ENCODE data around the gene SIMC1.

The SIMC1 gene

DNA sequence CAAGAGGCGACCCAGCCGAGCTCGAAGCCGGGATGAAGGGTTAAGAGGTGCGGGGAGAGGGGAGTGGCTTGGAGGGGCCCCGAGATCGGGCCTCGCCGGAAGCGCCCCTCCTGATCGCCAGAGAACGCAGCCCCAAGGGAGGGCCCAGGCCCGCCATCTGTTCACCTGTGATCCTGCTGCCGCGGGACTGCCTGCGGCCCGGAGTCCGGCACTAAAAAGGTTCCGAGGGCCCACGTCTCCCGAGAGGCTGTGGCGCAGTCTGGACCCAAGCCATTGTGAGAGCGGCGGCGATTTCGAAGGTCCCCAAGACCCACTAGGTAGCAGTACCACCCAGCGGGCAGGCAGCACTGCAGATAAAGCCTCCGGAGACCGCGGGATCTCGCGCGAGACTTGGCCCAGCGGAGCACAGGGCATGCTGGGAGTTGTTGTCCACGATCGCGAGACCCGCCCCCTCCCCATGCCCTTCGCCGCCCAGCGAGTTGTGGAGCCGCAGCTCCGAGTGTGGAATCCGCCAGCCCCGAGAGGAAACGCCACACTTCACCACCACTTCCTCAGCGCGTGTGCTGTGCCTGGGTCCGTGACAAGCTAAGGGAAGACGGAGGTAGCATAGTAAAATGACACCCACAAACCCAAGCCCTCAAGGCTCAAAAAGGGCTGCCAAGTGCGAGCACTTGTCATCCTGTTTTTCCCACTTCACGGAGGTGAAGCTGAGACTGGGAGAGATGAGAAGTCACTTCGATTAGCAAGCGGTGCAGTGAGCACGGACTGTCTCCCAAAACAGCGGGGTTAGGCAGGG is 123.4 kb downstream of the SIMC1 start, which contains the start of gene KIAA1191:
Gene KIAA1191 (minus strand): TSS at position 328 of the 796 bp plus-strand sequence. CDS start 2,256 bp downstream, outside the sequence.
- peak; percentile 78 to 89 for DNase-seq (ENCODE audit: low read depth in 2 of 2, low spot score in 1 of 2)

DNA sequence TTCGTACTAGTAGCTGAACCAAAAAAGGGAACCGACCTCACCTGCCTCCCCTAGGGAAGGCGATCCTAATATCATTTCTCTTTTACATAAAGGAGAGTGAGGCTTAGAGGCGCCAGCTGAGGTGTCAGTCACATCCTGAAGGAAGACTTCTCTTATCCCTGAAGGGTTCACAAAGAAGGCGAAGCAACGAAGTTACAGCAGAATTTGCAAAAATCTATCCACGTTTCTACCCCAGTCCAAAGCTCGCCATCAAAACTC is 123.9 kb downstream of the SIMC1 start:
- DNase-seq (ENCODE audit: low read depth in 2 of 2, low spot score in 1 of 2) = no peak

DNA sequence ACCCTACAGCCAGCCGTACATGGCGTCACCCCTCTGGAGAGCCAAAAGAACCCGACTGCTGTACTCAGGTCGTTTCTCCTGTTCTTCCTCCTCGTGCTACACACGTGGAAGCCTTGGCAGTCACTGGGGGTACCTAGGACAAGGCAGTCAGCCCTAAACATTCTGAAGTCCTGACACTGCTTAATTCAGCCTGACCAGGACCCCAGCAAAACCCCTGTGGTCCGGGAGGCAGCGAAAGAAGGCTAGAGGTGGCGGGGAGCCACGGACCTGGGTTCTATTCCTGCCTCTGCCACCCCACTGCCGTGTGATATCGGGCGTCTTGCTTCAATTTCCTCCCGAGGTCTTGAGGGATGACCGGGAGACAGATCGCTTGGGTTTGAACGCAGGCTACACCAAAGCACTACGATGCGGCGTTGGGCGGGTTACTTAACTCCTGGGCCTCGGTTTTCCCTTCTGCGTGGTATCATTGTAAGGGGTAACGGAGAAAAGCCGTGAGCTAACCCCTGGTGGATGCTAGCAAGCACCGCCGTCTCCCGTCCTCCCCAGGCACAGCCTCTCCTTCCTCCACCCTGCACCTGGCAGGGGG is 126.6 kb downstream of the SIMC1 start:
- DNase-seq (ENCODE audit: low read depth in 2 of 2, low spot score in 1 of 2) = no peak

DNA sequence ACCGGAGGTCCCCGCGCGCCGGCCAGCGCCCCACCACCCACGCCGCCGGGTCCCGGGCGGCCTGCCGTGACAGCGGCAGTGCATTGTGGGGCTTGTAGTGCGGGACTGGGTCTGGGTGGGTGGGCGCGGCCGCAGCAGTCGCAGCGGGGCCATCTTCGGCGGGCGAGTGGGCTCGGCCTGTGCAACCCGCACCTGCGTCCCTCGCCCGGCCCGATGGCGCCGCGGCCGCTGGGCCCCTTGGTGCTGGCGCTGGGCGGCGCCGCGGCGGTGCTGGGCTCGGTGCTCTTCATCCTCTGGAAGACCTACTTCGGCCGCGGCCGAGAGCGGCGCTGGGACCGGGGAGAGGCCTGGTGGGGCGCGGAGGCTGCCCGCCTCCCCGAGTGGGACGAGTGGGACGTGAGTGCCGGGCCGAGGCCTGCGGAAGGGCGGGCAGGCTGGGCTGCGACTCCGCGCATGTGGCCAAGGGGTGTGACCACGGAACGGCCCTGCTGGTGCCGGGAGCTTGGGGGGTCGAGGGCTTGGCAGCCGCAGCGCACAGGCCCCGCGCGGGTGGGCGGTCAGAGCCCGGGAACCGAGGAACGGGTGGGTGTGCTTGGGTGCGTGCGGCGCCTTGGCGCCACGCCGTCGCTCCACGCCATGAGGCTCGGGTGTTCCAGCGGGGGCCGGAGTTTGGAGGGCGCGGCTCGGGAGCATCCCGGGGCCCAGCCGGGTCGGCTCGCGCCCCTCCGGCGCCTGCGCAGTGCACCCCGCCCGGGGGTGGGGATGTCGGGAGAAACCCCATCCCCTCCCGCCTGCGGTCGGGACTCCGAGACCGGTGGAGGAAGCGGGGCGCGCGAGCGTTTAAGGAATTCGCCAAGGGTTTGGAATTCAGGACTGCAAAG is 127.4 kb downstream of the SIMC1 start, which contains the start of gene ARL10:
Gene ARL10 (plus strand): TSS at position 137 of the 881 bp plus-strand sequence. CDS start 77 bp downstream, at position 214.
- peak; percentile 27 to 29 for DNase-seq (ENCODE audit: low read depth in 2 of 2, low spot score in 1 of 2)

DNA sequence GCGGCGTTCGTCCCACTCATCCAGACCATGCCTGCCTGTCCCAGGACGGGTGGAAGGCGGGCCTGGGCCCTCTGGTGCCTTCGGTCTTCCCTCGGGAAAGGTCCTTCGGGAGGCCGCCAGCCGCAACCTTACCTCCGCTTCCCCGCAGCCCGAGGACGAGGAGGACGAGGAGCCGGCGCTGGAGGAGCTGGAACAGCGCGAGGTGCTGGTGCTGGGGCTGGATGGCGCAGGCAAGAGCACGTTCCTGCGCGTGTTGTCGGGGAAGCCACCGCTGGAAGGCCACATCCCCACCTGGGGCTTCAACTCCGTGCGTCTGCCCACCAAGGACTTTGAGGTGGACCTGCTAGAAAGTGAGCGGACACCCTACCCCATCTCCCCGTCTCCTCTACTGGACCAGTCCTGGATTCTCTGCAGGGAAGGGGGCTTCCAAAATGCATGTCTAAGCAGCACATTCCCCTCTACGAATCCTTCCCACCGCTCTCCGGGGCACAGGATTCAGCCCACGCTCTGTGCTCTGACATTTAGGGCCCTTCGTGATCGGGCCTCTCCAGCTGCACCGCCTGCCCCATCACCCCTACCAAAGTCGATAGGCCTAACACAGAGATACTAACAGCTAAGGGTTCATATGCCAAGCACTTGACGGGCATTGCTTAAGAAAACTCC is 128.1 kb downstream of the SIMC1 start:
- DNase-seq (ENCODE audit: low read depth in 2 of 2, low spot score in 1 of 2) = no peak

DNA sequence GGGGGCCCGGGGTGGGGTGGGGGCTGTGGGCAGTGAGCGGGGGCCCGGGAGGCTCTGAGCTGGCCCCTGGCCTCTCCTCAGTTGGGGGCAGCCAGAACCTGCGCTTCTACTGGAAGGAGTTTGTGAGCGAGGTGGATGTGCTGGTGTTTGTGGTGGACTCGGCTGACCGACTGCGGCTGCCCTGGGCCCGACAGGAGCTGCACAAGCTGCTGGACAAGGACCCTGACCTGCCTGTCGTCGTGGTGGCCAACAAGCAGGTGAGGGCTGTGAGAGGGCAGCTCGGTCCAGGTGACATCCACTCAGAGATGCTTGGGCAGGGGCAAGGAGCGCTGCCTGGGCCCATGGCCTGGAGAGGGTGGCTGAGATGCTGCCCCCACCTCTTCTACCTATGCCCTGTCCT is 130.5 kb downstream of the SIMC1 start:
- no peak for DNase-seq (ENCODE audit: low read depth in 2 of 2, low spot score in 1 of 2)

DNA sequence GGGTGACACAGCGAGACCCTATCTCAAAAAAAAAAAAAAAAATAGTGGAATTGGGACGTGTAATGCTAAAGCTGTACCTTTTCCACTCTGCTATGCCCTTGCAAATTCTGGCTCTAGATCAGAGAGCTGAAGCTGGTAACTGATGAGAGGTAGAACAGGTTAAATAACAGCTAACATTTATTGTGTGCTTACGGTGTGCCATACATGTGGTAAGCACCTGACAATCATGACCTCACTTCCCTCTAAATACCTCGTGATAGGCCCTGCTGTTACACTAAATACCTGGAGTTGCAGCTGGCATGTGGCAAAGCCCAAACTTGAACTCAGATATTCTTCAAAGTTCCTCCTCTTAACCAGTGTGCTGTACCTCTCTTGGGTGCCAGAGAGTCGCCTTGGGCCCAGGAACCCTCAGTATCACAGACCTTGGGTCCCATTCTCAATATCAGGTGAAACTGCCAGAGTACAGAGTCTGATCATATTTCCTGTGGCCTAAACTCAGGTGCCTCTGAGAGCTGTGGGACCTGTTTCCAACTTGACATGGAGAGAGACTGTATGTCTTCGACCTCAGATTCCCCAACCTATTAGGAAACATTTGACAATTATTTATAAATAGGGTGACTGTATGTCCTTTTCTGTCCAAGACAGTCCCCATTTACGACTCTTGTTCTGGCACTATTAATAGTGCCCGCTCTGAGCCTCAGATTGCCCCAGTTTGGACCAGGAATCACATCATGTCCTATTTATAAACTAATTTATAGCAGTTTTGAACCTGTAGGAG is 131.9 kb downstream of the SIMC1 start:
- DNase-seq (ENCODE audit: low read depth in 2 of 2, low spot score in 1 of 2) = no peak

DNA sequence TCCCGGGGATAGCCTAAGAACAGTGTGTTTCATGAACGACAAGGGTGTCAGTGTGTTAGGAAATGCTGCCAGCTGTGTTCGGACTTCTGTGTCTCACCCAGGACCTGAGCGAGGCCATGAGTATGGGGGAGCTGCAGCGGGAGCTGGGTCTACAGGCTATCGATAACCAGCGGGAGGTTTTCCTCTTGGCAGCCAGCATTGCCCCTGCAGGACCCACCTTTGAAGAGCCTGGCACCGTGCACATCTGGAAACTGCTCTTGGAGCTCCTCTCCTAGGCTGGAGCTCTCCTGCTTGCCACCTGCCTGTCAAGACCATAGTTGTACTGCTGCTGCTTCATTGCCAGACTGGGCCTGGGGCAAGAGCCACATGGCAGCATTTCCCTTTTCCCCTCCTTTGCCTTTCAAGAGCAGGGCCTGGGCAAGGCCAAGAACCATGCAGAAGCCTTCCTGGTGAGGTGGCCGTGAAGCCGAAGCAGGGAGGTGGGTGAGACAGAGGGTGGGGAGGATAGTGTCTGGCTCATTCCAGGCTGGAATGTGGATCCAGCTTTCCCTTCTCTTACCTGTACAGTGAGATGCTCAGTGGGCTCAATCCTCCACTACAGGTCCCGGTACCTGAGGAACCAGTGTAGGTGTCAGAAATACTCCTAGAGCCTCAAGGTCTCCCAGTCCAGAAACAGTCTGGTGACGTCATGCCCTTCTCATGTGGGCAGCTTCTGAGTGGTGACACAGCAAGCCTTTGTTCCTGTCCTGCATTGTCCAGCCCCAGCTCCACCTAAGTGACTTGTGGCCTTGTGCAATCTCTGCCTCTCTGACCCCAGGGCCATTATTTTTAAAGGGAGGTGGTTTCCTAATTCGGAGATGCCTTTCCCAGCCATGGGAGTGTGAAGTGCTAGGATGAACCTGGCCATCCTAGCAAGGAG is 133.7 kb downstream of the SIMC1 start:
- no peak for DNase-seq (ENCODE audit: low read depth in 2 of 2, low spot score in 1 of 2)

DNA sequence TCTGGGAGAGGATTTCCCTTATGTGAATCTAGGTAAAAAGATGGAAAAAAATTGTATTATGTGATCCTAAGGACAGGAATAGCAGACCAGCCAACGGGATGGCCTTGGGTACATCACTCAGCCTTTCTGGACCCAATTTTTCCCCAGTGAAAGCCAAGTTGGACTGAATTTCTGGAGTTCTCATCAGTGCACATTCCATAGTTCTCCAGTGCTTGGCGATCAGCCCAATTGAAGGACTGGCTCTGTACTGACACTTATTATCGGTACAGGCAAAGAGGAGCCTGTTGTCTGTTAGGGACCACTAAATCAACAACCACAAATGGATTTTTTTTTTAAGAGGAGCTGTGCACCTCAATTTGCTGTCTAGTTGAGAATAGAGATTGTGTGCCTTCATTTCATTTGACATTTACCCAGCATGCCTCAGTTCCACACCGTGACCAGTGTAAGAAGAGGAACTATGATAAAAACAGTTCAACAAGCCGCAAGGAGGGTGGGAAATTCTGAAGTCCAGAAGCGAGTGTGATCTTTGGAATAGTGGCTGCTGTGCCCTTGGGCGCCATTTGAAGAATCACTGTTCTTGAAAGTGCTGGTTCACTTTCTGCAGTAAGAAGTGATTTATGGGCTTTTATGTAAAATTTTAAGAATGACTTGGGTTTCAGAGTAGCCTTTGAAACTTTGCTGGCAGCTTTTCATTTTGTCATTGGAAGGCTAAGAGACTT is 135.0 kb downstream of the SIMC1 start:
- DNase-seq (ENCODE audit: low read depth in 2 of 2, low spot score in 1 of 2) = no peak

DNA sequence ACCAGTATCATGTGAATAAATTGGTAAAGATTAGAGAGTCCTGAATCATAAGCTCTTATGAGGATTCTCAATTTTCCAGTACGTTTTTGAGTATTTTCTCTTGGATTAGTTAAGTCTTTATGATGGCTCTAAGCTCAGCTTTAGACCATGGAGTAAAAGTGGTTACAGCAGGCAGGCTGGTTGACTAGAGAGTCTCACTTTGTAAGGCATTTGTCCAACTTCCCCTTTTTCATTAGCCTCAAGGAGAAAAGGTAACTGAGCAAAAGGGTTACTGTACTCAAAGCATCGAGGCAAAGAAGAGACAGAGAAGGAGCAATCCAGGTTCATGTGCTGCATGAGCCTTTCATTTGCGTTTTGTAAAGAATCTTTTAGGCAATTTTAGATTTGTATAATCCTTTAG is 141.7 kb downstream of the SIMC1 start:
- no peak for DNase-seq (ENCODE audit: low read depth in 2 of 2, low spot score in 1 of 2)

DNA sequence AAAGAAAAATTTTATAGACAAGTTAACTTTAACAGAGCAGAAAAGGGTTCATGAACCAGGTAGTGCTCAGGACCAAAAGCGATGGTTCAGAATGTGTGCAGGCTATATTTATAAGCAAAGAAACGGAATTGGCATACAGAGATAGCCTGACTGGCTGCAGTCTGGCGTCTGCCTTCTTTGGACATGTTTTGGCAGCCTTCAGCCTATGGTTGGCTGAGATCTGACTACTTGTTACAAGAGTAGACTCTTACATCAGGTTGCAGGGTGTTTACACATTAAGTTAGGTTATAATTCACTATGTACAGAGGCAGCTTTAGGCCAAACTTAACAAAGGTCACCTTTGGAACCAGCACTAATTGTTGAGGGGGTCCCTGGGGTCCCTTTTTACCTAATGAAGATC is 143.2 kb downstream of the SIMC1 start:
- no peak for DNase-seq (ENCODE audit: low read depth in 2 of 2, low spot score in 1 of 2)

DNA sequence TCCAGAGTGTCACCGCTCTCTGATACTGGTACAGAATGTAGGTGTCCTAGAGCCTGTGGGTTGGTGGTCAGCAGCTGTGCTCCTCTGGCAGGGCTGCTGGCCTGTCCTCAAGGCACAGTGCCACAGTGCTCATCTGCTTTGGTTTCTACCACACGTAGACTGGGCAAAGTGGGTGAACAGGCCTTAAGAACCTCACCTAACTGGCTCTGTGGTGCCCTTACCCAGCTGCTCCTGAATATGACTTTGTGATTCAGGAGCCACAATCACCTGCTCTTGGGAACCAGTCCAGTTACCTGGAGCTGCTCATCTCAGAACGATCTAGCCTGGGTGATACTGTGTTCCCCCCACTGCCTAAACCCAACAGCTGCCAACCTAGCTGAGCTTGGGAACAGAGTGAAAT is 143.8 kb downstream of the SIMC1 start:
- DNase-seq (ENCODE audit: low read depth in 2 of 2, low spot score in 1 of 2) = no peak

DNA sequence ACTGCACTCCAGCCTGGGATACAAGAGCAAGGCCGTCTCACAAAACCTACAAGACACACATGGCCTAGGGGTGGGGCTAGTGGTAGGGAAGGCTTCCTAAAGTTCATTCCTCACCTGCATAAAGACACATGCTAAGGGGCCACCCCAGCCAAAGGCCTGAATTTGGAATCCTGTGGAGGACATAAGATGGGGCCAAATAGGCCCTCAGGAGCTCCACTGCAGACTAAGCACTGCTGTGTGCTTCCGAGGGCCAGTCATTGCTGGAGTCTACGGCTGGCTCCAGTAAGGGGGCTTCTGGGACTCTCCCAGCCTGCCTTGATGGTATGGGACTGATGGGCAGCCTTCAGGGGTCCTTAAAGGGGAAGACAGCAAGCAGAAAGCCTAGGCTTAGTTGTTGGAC is 144.5 kb downstream of the SIMC1 start:
- DNase-seq (ENCODE audit: low read depth in 2 of 2, low spot score in 1 of 2) = no peak

DNA sequence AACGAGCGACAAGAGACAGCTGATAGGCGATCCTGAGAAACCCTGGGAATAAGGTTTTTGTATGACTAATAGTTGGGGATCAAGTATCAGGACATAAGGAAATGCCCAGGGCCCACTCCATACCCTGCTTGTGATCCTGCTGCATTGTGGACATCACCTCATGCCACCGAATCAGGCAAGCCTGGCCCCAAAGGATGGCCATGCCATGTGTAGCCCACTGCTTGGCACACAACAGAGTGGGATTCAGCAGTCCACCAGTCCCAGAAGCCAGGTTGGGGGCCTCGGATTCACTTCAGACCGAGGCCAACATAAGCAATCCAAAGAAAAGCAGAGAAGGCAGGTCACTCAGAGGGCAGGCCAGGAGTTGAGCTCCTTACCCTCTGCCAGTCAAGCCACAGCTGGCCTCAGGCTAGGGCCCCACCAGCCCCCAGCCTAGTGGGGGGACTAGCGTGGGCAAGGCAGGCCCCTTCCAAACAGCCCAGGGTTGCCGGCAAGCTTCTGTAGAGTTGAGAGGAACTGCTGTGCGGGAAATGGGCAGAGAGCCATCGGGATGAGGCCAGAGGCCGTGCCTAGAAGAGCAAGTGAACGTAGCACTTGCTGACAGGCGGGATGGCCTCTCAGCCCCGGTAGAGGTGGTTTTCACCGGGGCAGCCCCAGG is 145.2 kb downstream of the SIMC1 start:
- DNase-seq (ENCODE audit: low read depth in 2 of 2, low spot score in 1 of 2) = no peak

DNA sequence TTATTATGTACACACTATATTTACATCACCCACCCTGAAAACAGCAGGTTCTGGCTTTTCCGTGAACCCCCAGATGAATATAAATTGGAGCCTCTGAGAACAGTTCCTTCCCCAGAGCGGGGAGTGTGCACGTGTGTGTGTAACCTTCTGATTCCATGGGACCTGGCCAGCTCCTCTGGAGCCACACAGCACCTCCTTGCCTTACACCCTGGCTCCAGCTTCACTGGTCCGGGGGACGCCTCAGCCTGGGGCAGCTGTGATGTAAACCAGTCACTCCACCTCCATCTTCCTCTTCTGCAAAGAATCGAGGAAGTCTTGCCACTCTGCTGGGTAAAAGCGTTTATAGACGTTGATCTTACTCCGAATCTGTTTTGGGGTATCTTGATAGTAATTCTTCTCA is 145.7 kb downstream of the SIMC1 start:
- DNase-seq (ENCODE audit: low read depth in 2 of 2, low spot score in 1 of 2) = no peak

DNA sequence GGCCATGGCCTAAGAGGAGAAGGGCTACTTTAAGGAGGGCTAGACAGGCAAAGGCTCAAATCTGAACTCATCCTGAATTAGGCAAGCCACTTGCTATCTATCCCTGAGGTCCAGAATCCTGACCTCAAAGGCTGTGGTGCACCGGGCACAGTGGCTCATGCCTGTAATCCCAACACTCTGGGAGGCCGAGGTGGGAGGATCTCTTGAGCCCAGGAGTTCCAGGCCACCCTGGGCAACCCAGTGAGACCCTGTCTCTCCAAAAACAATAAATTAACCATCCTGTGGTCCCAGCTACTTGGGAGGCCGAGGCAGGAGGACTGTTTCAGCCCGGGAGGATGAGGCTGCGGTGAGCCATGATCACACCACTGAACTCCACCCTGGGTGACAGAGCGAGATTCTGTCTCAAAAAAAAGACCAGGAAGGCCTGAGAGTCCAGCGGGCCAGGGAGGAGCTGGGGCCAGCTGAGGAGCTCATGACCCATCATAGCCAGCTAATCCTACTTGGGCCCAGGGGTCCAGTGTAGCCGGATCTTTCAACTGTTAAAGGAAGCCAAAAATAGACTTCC is 146.2 kb downstream of the SIMC1 start:
- no peak for DNase-seq (ENCODE audit: low read depth in 2 of 2, low spot score in 1 of 2)

DNA sequence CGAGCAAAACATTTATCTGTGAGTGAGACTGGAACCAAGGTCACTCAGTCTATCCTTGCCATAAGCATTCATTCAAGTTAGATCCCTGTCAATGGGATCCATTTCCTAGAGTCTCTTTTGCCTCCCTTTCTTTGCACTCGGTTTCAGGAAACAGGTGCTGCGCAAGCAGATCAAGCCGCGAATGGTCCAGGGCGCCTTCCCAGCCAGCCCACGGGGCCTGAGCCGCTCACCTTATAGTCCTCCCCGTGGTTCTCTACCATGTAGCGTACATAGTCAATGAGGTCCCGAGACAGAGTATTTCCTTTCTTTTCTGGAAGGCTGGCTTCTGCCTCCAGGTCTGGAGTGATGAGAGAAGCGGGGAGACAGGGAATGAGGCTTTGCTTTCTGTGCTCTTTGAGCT is 146.8 kb downstream of the SIMC1 start:
- DNase-seq (ENCODE audit: low read depth in 2 of 2, low spot score in 1 of 2) = no peak

DNA sequence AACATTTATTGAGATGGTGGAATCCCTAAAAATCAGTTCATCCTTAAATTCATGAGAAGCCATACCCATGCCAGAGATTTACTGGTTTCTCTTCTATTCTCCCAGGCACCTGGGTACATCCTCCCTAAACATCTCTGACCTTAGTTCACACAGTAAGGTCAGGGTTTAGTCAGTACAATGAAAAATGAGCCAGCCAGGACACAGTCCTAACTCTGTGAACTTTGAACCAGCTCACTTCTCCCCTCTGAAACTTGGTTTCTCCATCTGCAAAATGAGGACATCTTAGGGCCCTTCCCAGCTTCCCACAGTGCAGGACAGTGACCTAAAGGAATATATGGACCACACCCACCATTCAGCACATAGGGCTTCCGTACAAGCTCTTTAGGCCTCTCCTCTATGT is 148.3 kb downstream of the SIMC1 start:
- DNase-seq (ENCODE audit: low read depth in 2 of 2, low spot score in 1 of 2) = no peak
